H9 (cell line): Measurements from ENCODE around the gene ZNF503. TPM values are rescaled to one million over a fixed set of nuclear protein-coding genes. Genes with fewer than 3 reads are reported as not detected.

Experiments used
- DNase-seq: peaks from one replicate; pipeline ENCODE4 v3.0.0-alpha.2; 2017
- H2AFZ ChIP-seq: one replicate; pipeline ENCODE4 v1.6.1; 2013; ENCODE audit warnings: mild to moderate bottlenecking, low read length, control low read depth, moderate library complexity
- H2AK5ac ChIP-seq: 2 replicates; pipeline ENCODE4 v1.6.1; 2013; ENCODE audit warnings: low read length, control low read depth, mixed read lengths; ENCODE audit not compliant: insufficient read length
- H2BK120ac ChIP-seq: one replicate; pipeline ENCODE4 v1.6.1; 2013; ENCODE audit warnings: low read depth, mild to moderate bottlenecking, low read length, control low read depth, inconsistent platforms; ENCODE audit not compliant: poor library complexity, severe bottlenecking
- H2BK12ac ChIP-seq: 2 replicates; pipeline ENCODE4 v1.6.1; 2013; ENCODE audit warnings: low read length, control low read depth, mixed read lengths, low read depth; ENCODE audit not compliant: insufficient read length
- H2BK15ac ChIP-seq: 2 replicates; pipeline ENCODE4 v1.6.1; 2013; ENCODE audit warnings: low read depth, low read length, control low read depth
- H2BK20ac ChIP-seq: one replicate; pipeline ENCODE4 v1.6.1; 2013; ENCODE audit warnings: low read depth, mild to moderate bottlenecking, low read length, control low read depth, inconsistent platforms; ENCODE audit not compliant: poor library complexity, severe bottlenecking
- H2BK5ac ChIP-seq: 2 replicates; pipeline ENCODE4 v1.6.1; 2013; ENCODE audit warnings: low read length, control low read depth, mixed read lengths; ENCODE audit not compliant: insufficient read length
- H3K14ac ChIP-seq: 2 replicates; pipeline ENCODE4 v1.6.1; 2013; ENCODE audit warnings: low read length, control low read depth; ENCODE audit not compliant: insufficient read depth
- H3K18ac ChIP-seq: 2 replicates; pipeline ENCODE4 v1.6.1; 2013; ENCODE audit warnings: low read depth, mild to moderate bottlenecking, mixed read lengths, low read length, control low read depth; ENCODE audit not compliant: insufficient read length
- H3K23ac ChIP-seq: 2 replicates; pipeline ENCODE4 v1.6.1; 2013; ENCODE audit warnings: low read length, control low read depth, mixed read lengths, low read depth; ENCODE audit not compliant: insufficient read length
- H3K23me2 ChIP-seq: 2 replicates; pipeline ENCODE4 v1.6.1; 2013; ENCODE audit warnings: low read depth, mild to moderate bottlenecking, mixed read lengths, low read length, control low read depth; ENCODE audit not compliant: insufficient read length, poor library complexity, severe bottlenecking
- H3K27ac ChIP-seq: 2 replicates; pipeline ENCODE4 v1.5.1; 2013; ENCODE audit warnings: low read length, control low read depth, mixed read lengths, low read depth; ENCODE audit not compliant: insufficient read length
- H3K27me3 ChIP-seq: 2 replicates; pipeline ENCODE4 v1.6.1; 2013; ENCODE audit warnings: low read length, control low read depth, inconsistent platforms; ENCODE audit not compliant: insufficient read depth
- H3K4ac ChIP-seq: 2 replicates; pipeline ENCODE4 v1.6.1; 2013; ENCODE audit warnings: low read depth, mild to moderate bottlenecking, control low read depth, inconsistent platforms, low read length, moderate library complexity
- H3K4me1 ChIP-seq: 2 replicates; pipeline ENCODE4 v1.6.1; 2013; ENCODE audit warnings: low read length, control low read depth, inconsistent platforms; ENCODE audit not compliant: insufficient read depth
- H3K4me2 ChIP-seq: 2 replicates; pipeline ENCODE4 v1.6.1; 2013; ENCODE audit warnings: low read length, control low read depth, mixed read lengths; ENCODE audit not compliant: insufficient read length, insufficient read depth
- H3K56ac ChIP-seq: 2 replicates; pipeline ENCODE4 v1.6.1; 2013; ENCODE audit warnings: low read depth, mild to moderate bottlenecking, mixed read lengths, low read length, control low read depth; ENCODE audit not compliant: insufficient read length
- H3K79me1 ChIP-seq: 2 replicates; pipeline ENCODE4 v1.6.1; 2013; ENCODE audit warnings: low read depth, mild to moderate bottlenecking, moderate library complexity, low read length, control low read depth, inconsistent platforms; ENCODE audit not compliant: insufficient read depth, poor library complexity, severe bottlenecking
- H3K79me2 ChIP-seq: 2 replicates; pipeline ENCODE4 v1.6.1; 2013; ENCODE audit warnings: low read length, control low read depth, inconsistent platforms; ENCODE audit not compliant: insufficient read depth
- H3K9ac ChIP-seq: 2 replicates; pipeline ENCODE4 v1.6.1; 2013; ENCODE audit warnings: low read length, control low read depth, mixed read lengths; ENCODE audit not compliant: insufficient read length; ENCODE audit errors: extremely low read depth
- H3K9me3 ChIP-seq: one replicate; pipeline ENCODE4 v1.6.1; 2013; ENCODE audit warnings: low read depth, low read length, inconsistent platforms; ENCODE audit not compliant: control insufficient read depth
- H3T11ph ChIP-seq: one replicate; pipeline ENCODE4 v1.6.1; 2013; ENCODE audit warnings: mild to moderate bottlenecking, low read length, control low read depth, inconsistent platforms
- H4K20me1 ChIP-seq: one replicate; pipeline ENCODE4 v1.6.1; 2013; ENCODE audit not compliant: control insufficient read depth, insufficient read length, insufficient read depth
- H4K5ac ChIP-seq: 2 replicates; pipeline ENCODE4 v1.6.1; 2013; ENCODE audit warnings: low read depth, mild to moderate bottlenecking, mixed read lengths, low read length, control low read depth; ENCODE audit not compliant: insufficient read length
- H4K8ac ChIP-seq: replicated peaks from 2 replicates; pipeline ENCODE4 v1.6.1; 2013; ENCODE audit warnings: low read length, control low read depth, mixed read lengths, low read depth; ENCODE audit not compliant: insufficient read length
- H4K91ac ChIP-seq: 2 replicates; pipeline ENCODE4 v1.6.1; 2013; ENCODE audit warnings: low read depth, mild to moderate bottlenecking, moderate library complexity, mixed read lengths, low read length, control low read depth; ENCODE audit not compliant: insufficient read length
- H3K27ac Mint-ChIP-seq, 3 experiments: 2 replicates in 2 of 3; 3 replicates in 1 of 3; pipeline ENCODE4 v1.8.0; 2020 to 2021; ENCODE audit warnings: mixed read lengths in 3 of 3, mild to moderate bottlenecking in 1 of 3, moderate library complexity in 1 of 3
- H3K27me3 Mint-ChIP-seq: 2 replicates; pipeline ENCODE4 v1.8.0; 2021; ENCODE audit warnings: low read depth, mild to moderate bottlenecking, moderate library complexity, mixed read lengths
- H3K36me3 Mint-ChIP-seq, 3 experiments: 2 replicates in 2 of 3; 3 replicates in 1 of 3; pipeline ENCODE4 v1.8.0; 2020 to 2021; ENCODE audit warnings: low read depth in 3 of 3, mixed read lengths in 3 of 3; ENCODE audit not compliant: insufficient read depth in 1 of 3
- H3K4me1 Mint-ChIP-seq, 2 experiments: 2 replicates each; pipeline ENCODE4 v1.8.0; 2020; ENCODE audit warnings: mixed read lengths in 2 of 2
- H3K4me3 Mint-ChIP-seq, 2 experiments: 2 replicates in 1 of 2; 3 replicates in 1 of 2; pipeline ENCODE4 v1.8.0; 2020 to 2021; ENCODE audit warnings: mild to moderate bottlenecking in 2 of 2, mixed read lengths in 2 of 2, moderate library complexity in 1 of 2
- H3K9me3 Mint-ChIP-seq, 2 experiments: 2 replicates in 1 of 2; 3 replicates in 1 of 2; pipeline ENCODE4 v1.8.0; 2020; ENCODE audit warnings: mild to moderate bottlenecking in 2 of 2, mixed read lengths in 2 of 2, moderate library complexity in 1 of 2
- WGBS: extraction: QIAGEN DNeasy Blood & Tissue Kit; methylation state at CpG from one replicate; pipeline ENCODE4 v1.1.7; 2013; ENCODE audit warnings: missing lambda C conversion rate, low lambda C conversion rate, mixed read lengths; ENCODE audit not compliant: insufficient read length; ENCODE audit errors: extremely low coverage; 5-methylcytosine and 5-hydroxymethylcytosine counted together
- total RNA-seq: library from RNA; stranded (reverse); gene quantifications from 2 replicates; pipeline ENCODE4 v1.2.1, GENCODE V29; 2021
- TF ChIP-seq, protein P1 (sequence below): fragments of 200-600 bp; sonication (generic); conservative IDR thresholded peaks from 3 replicates; pipeline ENCODE4 v1.8.0; 2021; ENCODE audit warnings: antibody characterized with exemption, mild to moderate bottlenecking

ZNF503 gene
- total RNA-seq, 1 experiment from 2014 or later = 0.09 TPM

DNA sequence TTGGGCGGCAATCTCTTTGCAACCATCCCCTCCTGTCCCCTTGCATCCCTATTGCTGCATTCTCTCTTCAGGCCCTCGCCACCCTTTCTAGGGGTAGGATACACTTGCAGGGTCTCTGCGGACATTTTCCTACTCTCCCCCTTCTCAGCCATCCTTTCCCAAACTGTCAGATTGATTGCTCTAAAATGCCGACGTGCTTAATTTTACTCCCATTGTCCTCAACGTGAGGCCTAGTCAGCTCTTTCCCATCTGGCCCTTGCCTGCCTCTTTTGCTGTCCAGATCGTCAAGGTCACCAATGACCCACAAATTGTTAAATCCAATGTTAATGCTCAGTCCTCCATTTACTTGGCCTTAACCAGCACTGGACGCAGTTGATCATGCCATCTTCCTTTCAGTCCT, 17.1 kb upstream of the ZNF503 start:
- Mint-ChIP-seq H3K36me3 (no peaks in the 10 kb centered on the region; a peak in 1 of 7 replicates), H3K9me3 (no peaks in the 10 kb centered on the region; a peak in 1 of 5 replicates), H3K27me3 (peaks cover 100% of the 10 kb centered on the region), H3K4me3 (no peak overlapping the region), H3K4me1 (peaks cover 12% of the 10 kb centered on the region in 2 experiments), H3K27ac (no peak overlapping the region)
- peaks cover 66% of the 10 kb centered on the region for H3K27me3 ChIP-seq
- no peak overlapping the region for H3K4me2 ChIP-seq
- no CpG with 5 or more reads among the region's 8 CpGs for whole genome bisulfite sequencing
- no peaks in the 10 kb centered on the region for H3K79me1 ChIP-seq
- no peaks in the 10 kb centered on the region for H3K23me2 ChIP-seq
- no peak overlapping the region for H4K5ac ChIP-seq
- no peak overlapping the region for H3K56ac ChIP-seq
- H3K23ac ChIP-seq = no peak overlapping the region
- H2AK5ac ChIP-seq = no peak overlapping the region
- H2BK20ac ChIP-seq = no peak overlapping the region
- H4K91ac ChIP-seq = no peak overlapping the region
- no peak overlapping the region for H3K27ac ChIP-seq
- H2BK15ac ChIP-seq = no peak overlapping the region
- H4K8ac ChIP-seq = no peak overlapping the region
- H3K4ac ChIP-seq = no peak overlapping the region
- TF ChIP-seq, protein P1, sequence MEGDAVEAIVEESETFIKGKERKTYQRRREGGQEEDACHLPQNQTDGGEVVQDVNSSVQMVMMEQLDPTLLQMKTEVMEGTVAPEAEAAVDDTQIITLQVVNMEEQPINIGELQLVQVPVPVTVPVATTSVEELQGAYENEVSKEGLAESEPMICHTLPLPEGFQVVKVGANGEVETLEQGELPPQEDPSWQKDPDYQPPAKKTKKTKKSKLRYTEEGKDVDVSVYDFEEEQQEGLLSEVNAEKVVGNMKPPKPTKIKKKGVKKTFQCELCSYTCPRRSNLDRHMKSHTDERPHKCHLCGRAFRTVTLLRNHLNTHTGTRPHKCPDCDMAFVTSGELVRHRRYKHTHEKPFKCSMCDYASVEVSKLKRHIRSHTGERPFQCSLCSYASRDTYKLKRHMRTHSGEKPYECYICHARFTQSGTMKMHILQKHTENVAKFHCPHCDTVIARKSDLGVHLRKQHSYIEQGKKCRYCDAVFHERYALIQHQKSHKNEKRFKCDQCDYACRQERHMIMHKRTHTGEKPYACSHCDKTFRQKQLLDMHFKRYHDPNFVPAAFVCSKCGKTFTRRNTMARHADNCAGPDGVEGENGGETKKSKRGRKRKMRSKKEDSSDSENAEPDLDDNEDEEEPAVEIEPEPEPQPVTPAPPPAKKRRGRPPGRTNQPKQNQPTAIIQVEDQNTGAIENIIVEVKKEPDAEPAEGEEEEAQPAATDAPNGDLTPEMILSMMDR = no peak
- H3K4me1 ChIP-seq = no peaks in the 10 kb centered on the region
- no peak overlapping the region for H2AFZ ChIP-seq
- H3K9ac ChIP-seq = no peak overlapping the region
- no peak overlapping the region for H2BK5ac ChIP-seq
- H4K20me1 ChIP-seq = peaks cover 2% of the 10 kb centered on the region
- H3K79me2 ChIP-seq = no peaks in the 10 kb centered on the region
- H2BK120ac ChIP-seq = no peak overlapping the region
- no peak overlapping the region for H2BK12ac ChIP-seq
- H3T11ph ChIP-seq = no peak overlapping the region
- no peak for DNase-seq
- H3K14ac ChIP-seq = no peak overlapping the region
- no peak overlapping the region for H3K18ac ChIP-seq
- H3K9me3 ChIP-seq = no peaks in the 10 kb centered on the region
